Pons (tissue), 1 donor: Measurements from ENCODE around the gene PRKN.
A peak's percentile ranks its signal among the peaks of the same experiment; 100 is the strongest.

ENCODE experiments used
- DNase-seq: peaks from one replicate; pipeline ENCODE4 v3.0.0-alpha.2; 2016; ENCODE audit warnings: low spot score

PRKN gene

DNA sequence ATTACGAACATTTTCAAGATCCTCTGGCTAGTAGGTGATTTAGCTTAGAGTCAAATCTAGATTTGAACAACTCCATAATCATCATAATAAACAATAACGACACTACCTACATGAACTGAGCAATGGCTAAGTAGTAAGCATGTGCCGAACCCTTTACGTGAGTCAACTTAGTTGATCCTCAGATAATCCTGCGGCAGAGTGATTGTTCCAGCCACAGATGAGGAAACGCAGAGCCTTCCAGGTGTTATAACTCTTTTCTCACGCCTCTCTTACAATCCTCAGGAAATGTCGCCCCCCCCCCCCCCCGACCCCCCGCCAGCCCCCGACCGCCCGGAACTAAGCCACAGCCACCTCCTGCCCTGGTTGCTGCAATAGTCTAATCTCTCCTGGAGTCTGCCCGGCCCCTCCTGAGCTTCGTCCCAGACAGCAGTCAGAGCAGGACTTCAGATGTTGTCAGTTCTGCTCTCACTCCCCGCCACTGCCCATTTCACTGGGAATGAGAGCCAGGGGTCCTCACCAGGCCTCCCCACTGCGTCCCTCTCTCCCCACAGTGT, 1312.2 kb downstream of the PRKN start:
- DNase-seq: no peak

DNA sequence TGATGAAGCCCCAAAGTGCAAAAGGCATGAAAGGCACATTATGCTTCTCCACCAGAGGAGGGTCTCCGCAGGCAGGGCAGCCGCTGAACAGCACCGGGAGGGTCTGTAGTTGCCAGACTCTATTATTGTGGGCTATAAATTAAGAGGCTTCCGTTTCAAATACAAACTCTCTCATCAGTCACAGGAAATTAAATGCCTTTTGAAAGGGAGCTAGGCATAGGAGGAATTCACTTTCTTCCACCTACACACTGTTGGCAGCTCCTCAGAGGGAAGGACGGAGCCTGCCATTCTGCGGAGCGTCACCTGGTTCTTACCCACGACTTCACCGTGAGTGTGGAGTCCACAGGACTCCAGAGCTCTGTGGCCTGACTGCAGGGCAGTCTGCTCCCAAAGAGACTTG, 1312.9 kb downstream of the PRKN start:
- no peak for DNase-seq

DNA sequence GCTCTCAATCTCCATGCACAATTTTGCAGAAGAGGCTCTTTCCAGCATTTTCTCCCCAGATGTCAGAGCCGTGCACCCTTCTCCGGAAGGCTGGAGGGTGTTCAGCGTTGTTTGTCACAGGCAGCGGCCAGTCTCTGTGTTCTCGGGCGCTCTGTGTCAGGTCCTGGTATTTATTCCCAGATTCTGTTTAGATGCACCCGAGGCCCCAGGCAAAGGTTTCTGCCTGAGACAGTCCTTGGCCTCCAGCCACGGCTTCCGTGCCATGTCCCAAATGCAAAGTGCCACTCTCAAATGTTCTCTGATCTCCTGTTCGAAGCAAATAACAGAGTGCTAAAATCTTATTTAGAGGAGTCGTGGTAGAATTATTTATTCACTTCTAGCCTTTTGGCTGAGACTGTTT, 1313.4 kb downstream of the PRKN start:
- no peak for DNase-seq

DNA sequence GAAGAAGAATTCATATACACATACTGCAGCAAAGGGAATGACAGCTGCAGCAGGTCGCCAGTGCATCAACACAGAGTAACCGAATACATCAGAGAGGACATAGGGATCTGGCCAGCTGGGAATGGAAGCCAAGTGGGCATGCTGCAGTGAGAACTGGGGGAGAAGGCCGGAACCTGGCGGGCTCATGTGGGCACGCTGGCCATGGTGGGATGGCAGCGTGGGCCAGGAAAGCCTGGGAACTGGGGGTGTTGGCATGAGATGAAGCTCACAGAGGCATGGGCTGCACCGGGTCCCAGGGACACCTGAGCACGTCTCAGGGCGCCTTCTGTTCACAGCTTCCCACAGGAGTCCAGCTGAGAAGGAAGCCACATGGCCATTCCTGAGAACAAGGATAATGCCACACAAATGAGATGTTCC, 1314.2 kb downstream of the PRKN start:
- DNase-seq: no peak

DNA sequence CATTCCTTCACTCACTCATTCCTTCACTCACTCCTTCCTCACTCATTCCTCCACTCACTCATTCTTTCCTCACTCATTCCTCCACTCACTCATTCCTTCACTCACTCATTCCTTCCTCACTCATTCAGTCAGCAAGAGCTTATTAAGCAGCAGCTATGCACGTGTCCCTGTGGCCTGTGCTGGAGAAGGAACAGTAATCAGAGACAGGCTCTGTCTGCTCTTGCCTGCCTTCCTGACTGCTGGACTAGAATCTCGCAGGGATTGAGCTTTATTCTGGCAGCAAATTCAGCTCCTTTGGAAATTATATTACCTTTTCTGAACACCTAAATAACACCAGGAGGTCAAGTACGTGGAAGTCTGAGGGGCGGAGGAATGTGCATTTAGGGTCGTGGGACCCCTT, 1314.8 kb downstream of the PRKN start:
- DNase-seq: no peak

- no peak for DNase-seq
These were observed 1316.2 kb downstream of the PRKN start for GRCh38 chr6:161411265-161411944.

DNA sequence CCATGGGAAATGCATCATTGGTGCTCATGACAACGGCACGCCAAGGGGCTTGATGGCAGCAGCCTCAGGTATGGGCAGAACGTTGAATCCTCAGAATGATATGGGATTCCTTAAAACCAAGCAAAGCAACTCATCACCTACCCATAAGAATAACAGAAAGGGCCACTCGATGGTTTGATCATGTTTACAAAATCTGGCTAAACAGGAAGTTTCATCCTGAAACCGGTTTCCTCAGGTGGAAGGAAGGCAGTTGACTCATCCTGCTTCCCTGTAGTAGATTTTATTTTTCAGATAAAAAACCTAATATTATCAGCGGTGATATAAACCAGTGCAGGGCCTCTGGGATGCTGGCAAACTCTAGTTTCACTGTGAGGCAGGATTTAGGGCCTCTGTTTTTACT, 1316.8 kb downstream of the PRKN start:
- no peak for DNase-seq

DNA sequence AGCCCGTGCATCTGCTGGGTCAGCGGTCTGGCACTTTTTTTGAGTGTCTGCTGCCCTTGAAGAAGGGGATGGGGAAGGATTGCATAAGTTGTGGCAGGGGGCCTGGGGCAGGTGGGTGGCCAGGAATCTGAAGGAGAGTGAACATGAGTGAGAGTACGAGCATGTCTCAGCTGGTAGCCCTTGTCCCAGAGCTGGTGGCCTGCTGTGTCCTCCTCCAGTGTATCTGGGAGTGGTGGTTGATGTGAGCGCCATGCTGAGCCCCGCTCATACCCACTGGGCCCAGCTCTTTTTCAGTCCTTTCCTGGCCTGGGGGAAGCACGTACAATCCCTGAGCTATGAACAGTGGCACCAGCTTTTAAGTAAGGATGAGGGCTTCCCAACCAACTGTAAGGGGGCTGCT, 1317.5 kb downstream of the PRKN start:
- no peak for DNase-seq

GRCh38 chr6:161409353-161409752, 1318.2 kb downstream of the PRKN start:
- no peak for DNase-seq

DNA sequence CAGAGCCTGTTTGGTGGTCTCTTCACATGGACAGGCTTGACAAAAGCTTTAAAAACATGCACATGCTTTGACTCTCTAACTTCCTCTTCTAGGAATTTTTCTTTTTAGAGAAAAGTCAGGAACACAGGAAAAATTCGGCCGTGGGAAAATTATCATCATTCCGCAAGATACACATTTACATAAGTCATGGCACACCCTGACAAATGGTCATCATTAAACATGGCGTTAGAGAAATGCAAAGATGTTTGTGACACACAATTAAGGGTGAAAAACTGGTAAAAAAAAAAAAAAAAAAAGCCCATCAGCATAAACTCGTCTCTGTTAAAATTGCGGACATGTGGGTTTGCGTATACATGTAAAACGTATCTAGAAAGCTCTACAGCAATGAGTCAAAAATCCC, 1319.5 kb downstream of the PRKN start:
- no peak for DNase-seq

- DNase-seq: no peak
These were observed 1320.0 kb downstream of the PRKN start for GRCh38 chr6:161407581-161407980.

- DNase-seq: no peak
These were observed 1320.5 kb downstream of the PRKN start for GRCh38 chr6:161407115-161407514.

GRCh38 chr6:161406646-161407045, 1320.9 kb downstream of the PRKN start:
- DNase-seq: no peak

DNA sequence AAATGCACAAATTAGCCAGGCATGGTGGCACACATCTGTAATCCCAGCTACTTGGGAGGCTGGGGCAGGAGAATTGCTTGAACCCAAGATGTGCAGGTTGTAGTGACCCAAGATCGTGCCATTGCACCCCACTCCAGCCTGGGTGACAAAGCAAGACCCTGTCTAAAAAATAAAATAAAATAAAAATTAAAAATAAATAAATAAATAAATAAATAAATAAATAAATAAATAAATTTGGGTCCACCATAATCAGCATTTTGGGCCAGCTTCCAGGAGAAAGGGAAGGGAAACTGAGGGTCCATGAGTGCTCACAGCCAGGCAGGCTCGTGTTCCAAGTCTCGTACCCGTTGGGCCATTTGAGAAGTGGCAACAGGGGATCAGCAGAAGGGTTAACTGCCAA, 1322.1 kb downstream of the PRKN start:
- no peak for DNase-seq

- no peak for DNase-seq
These were observed 1323.8 kb downstream of the PRKN start for GRCh38 chr6:161403717-161404116.

- no peak for DNase-seq
These were observed 1325.8 kb downstream of the PRKN start for GRCh38 chr6:161401587-161402309.

GRCh38 chr6:161400671-161401070, 1326.9 kb downstream of the PRKN start:
- no peak for DNase-seq

DNA sequence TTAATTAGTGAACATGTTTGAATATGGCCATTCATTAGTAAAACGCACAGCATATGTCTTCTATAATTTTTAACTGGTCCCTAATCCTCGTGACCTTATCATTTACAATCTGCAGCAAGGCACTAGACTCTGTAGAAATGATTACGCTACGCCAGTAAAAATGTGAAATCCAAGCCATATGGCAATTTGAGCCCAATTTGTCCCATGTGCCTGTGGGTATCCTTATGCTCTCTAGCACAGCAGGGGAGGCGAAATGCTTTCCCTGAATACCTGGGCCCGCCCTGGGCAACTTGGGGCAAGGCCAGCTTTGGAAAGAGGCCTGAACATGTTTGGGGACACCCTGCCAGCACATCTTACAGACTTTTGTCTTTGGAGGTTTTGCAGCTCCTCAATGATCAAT, 1331.0 kb downstream of the PRKN start:
- no peak for DNase-seq

GRCh38 chr6:161395716-161396231, 1331.8 kb downstream of the PRKN start:
- DNase-seq: no peak

- no peak for DNase-seq
These were observed 1333.1 kb downstream of the PRKN start for GRCh38 chr6:161394437-161394836.

DNA sequence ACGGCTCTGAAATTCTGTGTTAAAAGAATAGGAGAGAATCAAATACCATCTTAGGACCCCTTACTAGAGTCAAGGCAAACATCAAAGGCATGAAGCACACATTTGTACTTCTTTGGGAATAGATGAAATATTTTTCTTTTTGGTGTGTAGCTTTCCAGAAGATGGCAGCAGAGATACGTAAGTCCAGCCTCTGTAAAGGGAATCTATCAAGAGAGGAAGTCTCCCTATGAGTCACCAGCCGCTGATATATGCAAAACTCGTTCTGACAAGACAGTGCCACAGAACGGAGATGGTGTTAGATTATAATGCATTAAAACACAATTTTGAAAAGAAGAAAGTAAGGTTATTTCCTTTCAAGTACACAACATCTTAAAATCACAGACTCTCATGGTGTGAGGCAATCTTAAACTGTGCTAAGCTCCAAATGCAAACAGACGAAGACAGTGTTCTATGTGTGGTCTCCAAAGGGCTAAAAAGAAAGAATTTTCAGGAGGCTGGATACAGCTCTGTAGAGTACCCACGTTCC, 1333.7 kb downstream of the PRKN start:
- DNase-seq: peak; percentile 96

DNA sequence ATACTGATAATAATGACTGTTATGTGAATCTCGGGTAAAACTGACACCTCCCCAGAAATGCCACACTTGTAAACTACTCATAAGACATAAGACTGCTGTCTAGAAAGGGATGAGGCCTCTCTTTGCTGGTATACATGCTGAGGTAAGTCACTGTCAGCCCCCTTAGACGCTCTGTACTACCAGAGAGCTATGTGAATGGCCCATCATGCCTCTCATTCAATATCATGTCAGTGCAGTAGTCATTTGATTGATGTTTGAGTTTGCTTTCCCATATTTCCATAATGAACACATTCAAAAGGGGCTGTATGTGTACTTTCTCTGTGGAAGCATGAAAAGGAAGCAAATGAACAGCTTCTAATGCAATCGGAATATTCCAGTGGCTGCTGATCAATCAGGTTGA, 1334.3 kb downstream of the PRKN start:
- no peak for DNase-seq

GRCh38 chr6:161389756-161390155, 1337.8 kb downstream of the PRKN start:
- peak; percentile 37 for DNase-seq
